Astrocyte of the cerebellum (primary cell): ENCODE measurements around the gene MYOCOS.
"Not testable (repeated sequence)": the region's sequence is repeated elsewhere in the genome, so short reads cannot be mapped to it uniquely, and the experiment has no call there.

Source experiments
- DNase-seq: peaks from one replicate; pipeline ENCODE4 v3.0.0-alpha.2; 2011; ENCODE audit warnings: low read depth
- H3K4me3 ChIP-seq: 2 replicates; pipeline ENCODE4 v1.5.1; 2011; ENCODE audit warnings: mild to moderate bottlenecking, low read depth, low read length, moderate library complexity
- in situ Hi-C: cut with HindIII; loops from 2 replicates; pipeline ENCODE4 v1.10.0; 2017; ENCODE audit warnings: low sequenced_read_pairs
- TF ChIP-seq, protein P1 (sequence below): IDR thresholded peaks from 2 replicates; pipeline ENCODE4 v1.5.1; 2012; ENCODE audit warnings: low read length, low read depth, moderate library complexity, mild to moderate bottlenecking; ENCODE audit errors: missing control alignments

MYOCOS gene

GRCh38 chr1:171588230-171588629 lies 33.8 kb upstream of the MYOCOS start:
- in situ Hi-C loops: no loop called here
- H3K4me3 ChIP-seq: no peak overlapping the region
- DNase-seq: no peak
- TF ChIP-seq, protein P1, sequence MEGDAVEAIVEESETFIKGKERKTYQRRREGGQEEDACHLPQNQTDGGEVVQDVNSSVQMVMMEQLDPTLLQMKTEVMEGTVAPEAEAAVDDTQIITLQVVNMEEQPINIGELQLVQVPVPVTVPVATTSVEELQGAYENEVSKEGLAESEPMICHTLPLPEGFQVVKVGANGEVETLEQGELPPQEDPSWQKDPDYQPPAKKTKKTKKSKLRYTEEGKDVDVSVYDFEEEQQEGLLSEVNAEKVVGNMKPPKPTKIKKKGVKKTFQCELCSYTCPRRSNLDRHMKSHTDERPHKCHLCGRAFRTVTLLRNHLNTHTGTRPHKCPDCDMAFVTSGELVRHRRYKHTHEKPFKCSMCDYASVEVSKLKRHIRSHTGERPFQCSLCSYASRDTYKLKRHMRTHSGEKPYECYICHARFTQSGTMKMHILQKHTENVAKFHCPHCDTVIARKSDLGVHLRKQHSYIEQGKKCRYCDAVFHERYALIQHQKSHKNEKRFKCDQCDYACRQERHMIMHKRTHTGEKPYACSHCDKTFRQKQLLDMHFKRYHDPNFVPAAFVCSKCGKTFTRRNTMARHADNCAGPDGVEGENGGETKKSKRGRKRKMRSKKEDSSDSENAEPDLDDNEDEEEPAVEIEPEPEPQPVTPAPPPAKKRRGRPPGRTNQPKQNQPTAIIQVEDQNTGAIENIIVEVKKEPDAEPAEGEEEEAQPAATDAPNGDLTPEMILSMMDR: no peak

- in situ Hi-C loops: no loop called here
- TF ChIP-seq, protein P1: no peak
- no peak for DNase-seq
- no peak overlapping the region for H3K4me3 ChIP-seq
Observed at GRCh38 chr1:171590022-171590421, 32.0 kb upstream of the MYOCOS start.

- no peak for DNase-seq
- in situ Hi-C loops: no loop called here
- TF ChIP-seq, protein P1: no peak
Observed at GRCh38 chr1:171595324-171595723, 26.7 kb upstream of the MYOCOS start.

GRCh38 chr1:171596119-171596518 lies 25.9 kb upstream of the MYOCOS start:
- DNase-seq: no peak
- in situ Hi-C loops: no loop called here
- H3K4me3 ChIP-seq: no peak overlapping the region
- TF ChIP-seq, protein P1: no peak

More at GRCh38 chr1:171595324-171595723, 26.7 kb upstream of the MYOCOS start:
- H3K4me3 ChIP-seq: no peak overlapping the region

DNA sequence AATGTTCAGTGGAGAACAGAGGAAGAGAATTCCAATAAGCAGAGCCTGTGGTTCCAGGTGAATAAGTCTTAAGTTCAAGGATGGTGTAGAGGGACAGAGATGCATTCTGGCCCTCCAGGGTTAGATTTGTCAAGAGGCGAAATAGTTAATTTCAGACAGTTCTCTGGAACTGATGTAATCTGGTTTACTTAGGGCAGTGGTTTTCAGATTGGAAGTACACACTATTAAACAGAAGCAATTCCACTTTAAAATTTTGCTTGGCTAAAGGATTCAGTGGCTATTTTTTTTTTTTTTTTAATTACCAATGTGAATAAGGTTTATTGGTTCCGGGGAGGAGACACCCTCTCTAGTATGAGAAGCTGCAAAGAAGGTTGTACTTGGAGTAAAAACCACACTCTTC lies 25.3 kb upstream of the MYOCOS start:
- in situ Hi-C loops: no loop called here
- no peak overlapping the region for H3K4me3 ChIP-seq
- TF ChIP-seq, protein P1: no peak
- no peak for DNase-seq

DNA sequence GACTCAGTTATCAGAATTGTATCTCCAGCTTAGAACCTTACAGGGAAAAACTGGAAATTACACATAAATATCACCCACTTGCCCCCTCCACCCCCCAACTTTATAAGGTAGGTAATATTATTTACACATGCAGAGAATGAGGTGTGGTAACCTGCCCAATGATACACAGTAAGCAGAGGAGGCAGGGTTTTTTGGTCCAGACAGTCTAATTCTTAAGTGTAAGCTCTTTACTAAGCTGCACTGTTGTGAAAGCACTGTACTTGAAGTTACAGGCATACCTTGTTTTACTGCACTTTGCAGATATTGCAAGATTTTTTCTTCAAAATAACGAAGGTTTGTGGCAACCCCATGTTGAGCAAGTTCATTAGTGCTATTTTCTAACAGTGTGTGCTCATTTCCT lies 24.8 kb upstream of the MYOCOS start:
- no peak overlapping the region for H3K4me3 ChIP-seq
- TF ChIP-seq, protein P1: no peak
- DNase-seq: no peak
- in situ Hi-C loops: no loop called here

- H3K4me3 ChIP-seq, DNase-seq, in situ Hi-C loops: not testable (repeated sequence)
Observed at GRCh38 chr1:171600310-171600709, 21.7 kb upstream of the MYOCOS start.
